Left ventricle myocardium superior (tissue), 1 donor: Measurements from ENCODE around the gene GPBP1L1. TPM values are rescaled to one million over a fixed set of nuclear protein-coding genes. Genes with fewer than 3 reads are reported as not detected.
A peak's percentile ranks its signal among the peaks of the same experiment; 100 is the strongest.

Experiments used
- ATAC-seq: fragments of 200-7000 bp; cut with Tn5 transposase; one replicate; pipeline ENCODE4 v1.9.1; 2020; ENCODE audit warnings: mild to moderate bottlenecking, moderate library complexity
- DNase-seq: peaks from one replicate; pipeline ENCODE4 v3.0.0-alpha.2; 2020
- intact Hi-C: fragments of 100-400 bp; cut with micrococcal nuclease; formaldehyde crosslinking; loops from one replicate; pipeline ENCODE4 v1.11.0; 2022
- total RNA-seq: library from RNA; stranded (reverse); fragmentation: NEBNext Ultra II Directional; extraction: Animal tissue kit (Norgen Biotek cat#: 25700); gene quantifications from one replicate; pipeline ENCODE4 v1.2.1, GENCODE V29; 2021
- donor health status: DM: no; HTN: yes; CAD: no; lungs with severe emphysema.

Gene GPBP1L1
- total RNA-seq, 1 donor from 2014 or later = 78.9 TPM

GRCh38 chr1:45647248-45648021 is 38.9 kb downstream of the GPBP1L1 start:
- intact Hi-C loops = no loop called here
- no peak for DNase-seq
- peak; percentile 80 for ATAC-seq

DNA sequence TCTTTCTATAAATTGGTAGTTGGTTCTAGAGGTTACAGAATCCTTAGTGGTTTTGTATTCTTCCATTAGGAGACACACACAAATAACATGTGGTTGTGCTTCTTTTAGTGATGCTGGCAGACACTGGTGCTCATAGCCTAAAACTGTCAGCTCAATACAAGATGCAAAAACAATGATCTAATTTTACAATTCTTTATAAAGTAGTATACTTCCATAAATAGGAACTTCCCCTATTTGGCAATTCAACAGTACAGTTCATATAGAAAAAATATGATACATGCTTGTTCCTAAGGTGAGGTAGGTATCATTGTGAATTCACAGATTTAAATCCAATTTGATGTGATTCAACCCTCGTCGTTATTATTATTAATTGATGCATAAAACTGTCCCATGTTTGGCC is 41.7 kb downstream of the GPBP1L1 start:
- DNase-seq (no peak), ATAC-seq (no peak)
- intact Hi-C loops = no loop called here

DNA sequence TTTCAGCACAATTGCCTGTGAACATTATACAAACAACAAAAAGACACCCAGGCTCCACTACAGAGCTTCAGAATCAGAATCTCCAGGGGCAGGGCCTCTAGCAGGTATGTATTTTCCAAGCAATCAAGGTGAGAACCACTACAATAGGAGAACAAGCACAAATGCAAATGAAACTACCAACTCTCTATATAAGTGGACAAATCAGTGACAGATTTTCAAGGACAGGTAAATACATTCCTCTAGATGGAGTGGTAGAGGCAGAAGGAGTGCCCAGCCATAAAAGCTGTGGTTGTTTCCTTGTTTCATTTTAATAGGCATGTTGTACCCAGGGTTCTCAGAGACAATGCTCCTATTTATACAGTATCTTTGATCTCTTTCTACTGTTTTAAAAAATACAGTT is 42.4 kb downstream of the GPBP1L1 start:
- peak; percentile 22 for ATAC-seq
- DNase-seq = no peak
- intact Hi-C loops = no loop called here

DNA sequence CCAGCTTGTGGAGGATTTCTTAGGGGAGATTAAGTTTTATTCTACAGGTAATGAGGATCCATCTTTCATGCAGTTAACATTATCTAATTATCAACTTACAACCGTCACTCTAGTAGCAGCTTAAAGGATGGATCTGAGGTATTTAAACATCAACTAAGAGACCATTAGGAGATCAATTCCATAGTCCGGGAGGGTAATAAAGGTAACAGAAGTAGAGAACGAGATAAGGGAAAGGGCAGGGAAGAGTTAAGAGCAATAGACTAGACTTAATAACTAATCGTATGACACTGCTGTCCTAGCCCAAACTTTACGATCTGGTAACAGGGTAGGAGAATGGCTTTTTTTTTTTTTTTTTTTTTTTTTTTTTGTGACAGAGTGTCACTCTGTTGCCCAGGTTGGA is 43.0 kb downstream of the GPBP1L1 start:
- intact Hi-C loops = no loop called here
- ATAC-seq = no peak
- no peak for DNase-seq

GRCh38 chr1:45640293-45640692 is 46.0 kb downstream of the GPBP1L1 start:
- DNase-seq (no peak), ATAC-seq (no peak)
- intact Hi-C loops = no loop called here

DNA sequence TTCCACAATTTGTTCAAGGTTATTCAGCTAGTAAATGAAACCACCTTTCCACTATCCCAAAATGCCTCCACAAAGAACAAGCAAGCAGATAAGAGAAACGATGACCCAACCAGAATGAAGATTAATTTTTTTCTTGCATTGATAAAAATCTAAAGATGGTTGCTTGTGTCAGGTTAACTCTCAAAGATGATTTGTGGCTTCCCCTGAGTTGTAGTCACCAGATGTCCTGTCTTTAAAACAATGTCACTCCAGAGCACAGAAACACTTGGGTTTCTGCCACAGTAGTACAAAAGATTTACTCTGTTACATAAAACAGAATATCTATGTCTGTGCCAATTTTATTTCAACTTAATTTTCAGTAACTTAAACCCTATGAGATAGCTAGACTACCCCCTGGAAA is 51.1 kb downstream of the GPBP1L1 start:
- intact Hi-C loops = no loop called here
- no peak for DNase-seq
- peak; percentile 17 for ATAC-seq

DNA sequence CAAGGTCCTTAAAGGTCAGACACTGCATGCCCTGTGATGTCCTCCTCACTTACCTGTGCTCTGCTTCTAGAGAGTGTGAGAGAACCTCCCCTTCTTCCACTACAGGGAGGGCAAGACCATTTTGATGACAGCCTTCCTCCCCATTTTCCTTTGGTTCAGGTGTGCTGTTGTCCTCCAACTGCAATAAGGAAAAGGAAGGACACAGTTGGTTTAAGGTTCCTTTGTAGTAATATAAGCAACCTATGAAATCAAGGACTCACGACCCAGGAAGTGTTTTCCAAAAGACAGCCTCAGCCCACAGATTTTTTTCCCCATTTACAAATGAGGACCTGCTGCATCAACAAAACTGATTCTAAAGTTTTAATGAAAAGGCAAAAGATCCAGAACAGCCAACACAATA is 55.9 kb downstream of the GPBP1L1 start:
- intact Hi-C loops = no loop called here
- ATAC-seq (no peak), DNase-seq (no peak)

DNA sequence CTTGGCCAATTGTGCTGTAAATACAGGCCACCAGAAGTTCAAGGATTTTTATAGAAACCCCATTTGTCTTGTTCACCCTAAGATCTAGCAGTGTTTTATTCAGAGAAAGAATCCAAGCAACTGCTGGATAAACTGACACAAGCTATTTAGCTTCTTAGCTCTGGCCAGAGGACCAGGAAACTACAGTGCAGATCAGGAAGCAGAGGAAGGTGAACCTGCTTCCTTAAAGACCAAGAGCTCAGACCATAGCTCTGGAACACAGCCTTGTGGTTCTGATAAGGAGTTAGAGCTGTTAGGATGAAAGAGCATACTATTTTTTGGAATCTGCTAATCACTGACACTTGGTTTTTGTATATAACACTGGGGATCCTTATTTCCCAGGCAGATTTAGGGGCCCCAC is 57.3 kb downstream of the GPBP1L1 start:
- DNase-seq = no peak
- intact Hi-C loops = no loop called here
- ATAC-seq = no peak

DNA sequence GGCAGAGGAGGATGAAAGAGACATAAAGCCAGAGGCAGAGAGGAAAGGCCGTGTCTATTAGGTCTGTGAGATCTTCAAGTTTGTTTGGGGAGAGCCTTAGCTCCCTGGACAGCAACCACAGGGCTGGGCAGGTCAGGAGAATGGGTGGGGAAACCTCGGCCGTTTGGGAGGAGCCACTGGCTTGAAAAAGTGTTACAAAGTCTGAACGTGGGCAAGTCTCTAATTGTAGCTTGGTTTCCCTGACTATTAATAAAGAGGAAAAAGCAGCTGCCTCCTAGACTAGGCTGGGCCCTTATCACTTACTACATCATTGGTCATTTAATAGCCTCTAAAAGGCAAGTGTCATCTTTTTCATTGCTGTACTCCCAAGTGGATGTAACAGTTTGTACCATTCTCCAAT is 62.4 kb downstream of the GPBP1L1 start, which contains the start of gene CCDC17:
Gene CCDC17, minus strand, starts transcription at position 83 of the 400 bp plus-strand sequence. CDS start 145 bp downstream, outside the sequence.
- no peak for ATAC-seq
- DNase-seq = no peak
- intact Hi-C loops = no loop called here

DNA sequence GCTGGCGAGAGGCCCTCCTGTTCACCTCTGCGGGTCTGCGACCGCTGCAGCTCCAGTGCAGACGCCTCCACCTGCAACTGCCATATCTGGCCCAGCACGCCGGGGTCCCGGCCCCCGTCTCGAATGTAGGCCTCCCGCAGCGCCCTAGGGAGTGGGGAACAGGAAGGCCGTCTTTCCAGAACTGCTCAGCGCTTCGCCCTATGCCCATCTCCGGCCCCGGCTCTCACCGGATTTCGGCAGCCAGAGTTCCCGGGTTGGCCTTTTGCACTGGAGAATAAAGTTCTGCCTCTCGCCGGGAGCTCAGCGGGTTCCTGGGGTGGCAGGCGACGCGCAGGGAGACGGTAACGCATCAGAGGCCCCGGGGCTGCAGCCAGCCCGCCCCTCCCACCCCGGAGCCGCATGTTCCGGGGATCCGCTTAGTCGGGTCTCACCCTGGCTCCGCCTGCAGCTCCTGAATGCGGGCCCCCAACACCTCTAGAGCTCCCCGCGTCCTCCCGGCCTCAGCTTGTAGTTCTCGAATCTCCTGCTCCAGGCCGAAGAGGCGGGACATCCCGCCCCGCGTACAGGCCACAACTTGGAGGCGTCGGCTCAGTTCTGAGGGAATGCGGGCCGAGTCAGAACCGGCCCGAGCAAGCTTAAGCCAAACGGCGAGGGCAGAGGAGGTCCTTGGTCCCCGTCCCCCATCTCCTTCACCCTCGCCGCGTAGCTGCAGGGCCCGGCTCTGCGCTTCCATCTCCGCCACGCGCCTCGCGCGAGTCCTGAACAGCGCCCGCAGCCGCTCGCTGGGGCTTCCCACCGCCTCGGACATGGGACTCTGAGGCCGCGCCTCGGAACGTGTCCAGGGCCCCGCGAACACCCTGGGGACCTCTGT is 63.6 kb downstream of the GPBP1L1 start:
- intact Hi-C loops = no loop called here
- ATAC-seq (peak; percentile 38), DNase-seq (peak; percentile 52)

GRCh38 chr1:45621895-45622523 is 64.3 kb downstream of the GPBP1L1 start:
- peak; percentile 23 for ATAC-seq
- no peak for DNase-seq
- intact Hi-C loops = no loop called here

DNA sequence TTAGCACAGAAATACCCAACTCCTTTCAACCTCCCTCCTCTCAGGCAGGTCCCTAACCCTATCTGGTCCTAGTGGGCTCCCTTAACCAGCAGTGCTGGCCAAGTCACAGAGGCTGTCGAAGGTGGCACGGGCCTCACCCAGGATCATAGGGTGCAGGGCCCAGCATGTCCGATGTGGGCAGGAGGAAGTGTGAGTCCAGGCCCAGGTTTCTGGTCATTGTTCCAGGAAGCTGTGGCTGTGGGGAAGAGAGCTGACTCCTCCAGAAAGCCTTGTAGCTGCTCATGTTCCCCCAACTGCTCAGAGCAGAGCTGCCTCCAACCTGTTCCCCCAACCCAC is 64.9 kb downstream of the GPBP1L1 start:
- DNase-seq (no peak), ATAC-seq (peak; percentile 20)
- intact Hi-C loops = no loop called here

DNA sequence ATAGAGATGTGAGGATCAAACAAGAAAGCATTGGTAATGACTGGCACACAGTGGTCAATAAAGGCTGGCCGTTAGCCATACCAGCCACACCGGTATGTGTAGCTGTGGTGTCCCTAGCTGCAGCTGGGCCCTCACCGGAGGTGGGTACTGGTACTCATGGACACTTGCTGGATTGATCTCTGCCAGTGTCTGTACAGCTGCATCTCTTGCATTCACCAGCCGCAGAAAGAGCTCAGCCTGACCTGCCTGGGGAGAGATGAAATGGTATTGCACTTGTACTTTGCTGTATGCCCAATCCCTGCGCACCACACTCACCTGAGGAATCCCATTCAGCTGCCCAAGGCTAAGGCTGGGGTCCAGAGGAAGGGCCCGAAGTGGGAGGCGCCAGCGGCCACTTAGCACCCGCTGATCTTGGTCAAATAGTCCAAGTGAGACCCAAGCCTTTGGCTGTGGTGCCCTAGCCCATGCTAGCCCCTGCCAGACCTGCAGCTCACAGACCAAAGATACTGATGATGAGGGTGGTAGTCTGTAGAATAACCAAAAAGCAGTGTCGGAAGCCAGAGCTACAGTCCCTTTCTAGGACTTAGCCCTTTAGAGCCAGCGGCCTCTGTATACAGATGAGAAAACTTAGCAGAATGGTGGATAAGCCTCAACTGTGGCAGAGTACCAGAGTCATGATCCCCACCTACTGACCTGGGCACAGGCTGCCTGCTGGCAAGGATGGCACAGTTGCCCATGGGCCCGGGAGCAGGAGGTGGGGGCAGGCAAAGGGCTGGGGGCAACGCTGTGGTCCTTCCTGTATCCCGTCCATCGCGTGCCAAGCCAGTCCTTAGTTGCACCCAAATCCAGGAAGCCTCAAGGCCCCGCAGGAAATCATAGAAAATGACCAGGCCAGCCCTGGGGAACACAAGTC is 65.5 kb downstream of the GPBP1L1 start:
- peak; percentile 5 for ATAC-seq
- DNase-seq = no peak

DNA sequence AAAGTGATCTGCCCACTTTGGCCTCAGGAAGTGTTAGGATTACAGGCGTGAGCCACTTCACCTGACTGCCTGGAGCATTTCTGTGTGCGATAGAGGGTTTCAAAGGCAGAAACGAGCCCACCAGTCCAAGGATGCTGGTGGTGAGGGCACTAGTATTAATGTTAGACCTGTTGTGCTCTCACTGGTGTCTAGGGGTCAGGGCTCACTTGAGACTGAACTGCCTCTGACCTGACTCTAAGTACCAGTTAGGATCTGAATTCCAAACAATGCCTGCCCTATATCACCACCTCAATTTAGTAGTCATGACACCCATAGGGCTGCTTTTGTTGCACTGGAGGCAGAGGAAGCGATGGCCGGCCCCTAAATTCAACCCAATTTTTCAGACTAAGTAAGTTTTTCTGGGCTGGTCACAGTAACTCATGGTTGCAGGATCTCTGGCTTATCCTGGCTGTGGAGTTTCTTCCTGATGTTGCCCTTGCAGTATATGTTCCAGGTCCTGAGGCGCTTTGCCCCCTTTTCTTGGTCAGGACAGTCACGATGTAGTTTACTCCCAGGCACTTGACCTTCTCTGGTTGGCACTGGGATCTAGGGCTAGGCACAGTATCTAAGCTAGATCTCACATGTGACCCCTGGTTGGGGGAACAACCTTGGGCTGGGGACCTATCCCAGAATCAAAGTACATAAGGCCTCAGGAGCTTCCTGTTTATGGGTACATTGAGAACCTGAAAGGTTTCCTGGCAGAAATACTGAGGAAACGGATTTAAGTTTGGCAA is 67.0 kb downstream of the GPBP1L1 start:
- ATAC-seq (no peak), DNase-seq (no peak)
- intact Hi-C loops = no loop called here

More for the DNA sequence above, 65.5 kb downstream of the GPBP1L1 start:
- intact Hi-C loops = no loop called here

GRCh38 chr1:45617618-45618017 is 68.7 kb downstream of the GPBP1L1 start:
- DNase-seq = no peak
- ATAC-seq = no peak
- intact Hi-C loops = no loop called here

DNA sequence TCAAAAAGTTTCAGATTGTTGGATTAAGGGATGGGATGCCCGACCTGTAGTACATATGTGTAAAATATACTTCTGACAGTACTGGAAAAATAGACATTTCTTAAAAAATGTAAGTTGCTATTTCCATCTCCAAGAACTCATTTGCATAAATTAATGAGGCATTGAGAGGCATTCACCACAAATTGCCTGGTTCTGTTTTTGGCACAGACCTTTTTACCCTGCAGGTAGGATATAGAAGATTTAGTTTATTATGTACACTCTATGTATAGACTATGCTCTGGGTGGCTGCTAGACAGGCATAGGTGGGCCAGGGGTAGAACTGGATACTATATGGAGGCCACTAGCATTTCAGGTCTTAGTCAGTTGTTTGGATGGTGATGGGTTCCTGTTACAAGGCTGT is 70.4 kb downstream of the GPBP1L1 start:
- ATAC-seq (no peak), DNase-seq (no peak)
- intact Hi-C loops = no loop called here

- intact Hi-C loops = no loop called here
- no peak for ATAC-seq
- no peak for DNase-seq
Observed at GRCh38 chr1:45612941-45613579, 73.3 kb downstream of the GPBP1L1 start.
